HFFc6 (cell line): Measurements from ENCODE around the gene CDIPT. TPM values are rescaled to one million over a fixed set of nuclear protein-coding genes. Genes with fewer than 3 reads are reported as not detected.

Experiments
- DNase-seq: peaks from one replicate; pipeline ENCODE4 v3.0.0-alpha.2; 2018
- H3K27ac Mint-ChIP-seq: 2 replicates; pipeline ENCODE4 v1.8.0; 2020; ENCODE audit warnings: mild to moderate bottlenecking, mixed read lengths
- H3K27me3 Mint-ChIP-seq: 2 replicates; pipeline ENCODE4 v1.8.0; 2021; ENCODE audit warnings: mild to moderate bottlenecking, moderate library complexity, mixed read lengths; ENCODE audit not compliant: insufficient read depth
- H3K36me3 Mint-ChIP-seq: 2 replicates; pipeline ENCODE4 v1.8.0; 2021; ENCODE audit warnings: low read depth, mixed read lengths
- H3K4me1 Mint-ChIP-seq: 2 replicates; pipeline ENCODE4 v1.8.0; 2020; ENCODE audit warnings: low read depth, mixed read lengths
- H3K4me3 Mint-ChIP-seq: 2 replicates; pipeline ENCODE4 v1.8.0; 2020; ENCODE audit warnings: mild to moderate bottlenecking, moderate library complexity, mixed read lengths
- H3K9me3 Mint-ChIP-seq: 2 replicates; pipeline ENCODE4 v1.8.0; 2020; ENCODE audit warnings: mild to moderate bottlenecking, mixed read lengths
- CTCF ChIP-seq: fragments of 200-600 bp; sonication (generic); IDR thresholded peaks from 2 replicates; pipeline ENCODE4 v1.5.0; 2021; ENCODE audit warnings: antibody characterized with exemption, mild to moderate bottlenecking
- total RNA-seq, 6 experiments: library from RNA; stranded (reverse); fragmentation: NEBNext Ultra II Directional; extraction: Animal tissue kit (Norgen Biotek cat#: 25700); gene quantifications; 2 replicates in 1 of 6; 3 replicates in 5 of 6; pipeline ENCODE4 v1.2.3, GENCODE V29; 2021

CDIPT gene
- total RNA-seq, 6 experiments from 2014 or later, result 82.6 to 115 (median 94.7) TPM

GRCh38 chr16:29810699-29811169 lies 52.3 kb downstream of the CDIPT start:
- H3K4me1 Mint-ChIP-seq, result peaks cover 70% of the 10 kb centered on the region
- H3K36me3 Mint-ChIP-seq, result peaks cover 12% of the 10 kb centered on the region
- no peak for DNase-seq
- no peaks in the 10 kb centered on the region for H3K9me3 Mint-ChIP-seq
- no peak for TF ChIP-seq CTCF
- peak overlapping the region; percentile 88 for H3K27ac Mint-ChIP-seq
- H3K27me3 Mint-ChIP-seq, result peaks cover 6% of the 10 kb centered on the region
- peak overlapping the region; percentile 89 for H3K4me3 Mint-ChIP-seq

- peaks cover 68% of the 10 kb centered on the region for H3K4me1 Mint-ChIP-seq
- peak overlapping the region; percentile 89 for H3K4me3 Mint-ChIP-seq
- no peak for DNase-seq
- no peak for TF ChIP-seq CTCF
- H3K36me3 Mint-ChIP-seq, result peaks cover 12% of the 10 kb centered on the region
- no peaks in the 10 kb centered on the region for H3K9me3 Mint-ChIP-seq
- peak overlapping the region; percentile 88 for H3K27ac Mint-ChIP-seq
- H3K27me3 Mint-ChIP-seq, result peaks cover 6% of the 10 kb centered on the region
These were observed 53.0 kb downstream of the CDIPT start for GRCh38 chr16:29809850-29810698.

- peak overlapping the region; percentile 94 for H3K4me3 Mint-ChIP-seq
- peak overlapping the region; percentile 90 for H3K27ac Mint-ChIP-seq
- no peaks in the 10 kb centered on the region for H3K9me3 Mint-ChIP-seq
- H3K4me1 Mint-ChIP-seq, result peaks cover 67% of the 10 kb centered on the region
- no peak for TF ChIP-seq CTCF
- peaks cover 12% of the 10 kb centered on the region for H3K36me3 Mint-ChIP-seq
- DNase-seq, result no peak
- H3K27me3 Mint-ChIP-seq, result peaks cover 6% of the 10 kb centered on the region
These were observed 53.8 kb downstream of the CDIPT start for GRCh38 chr16:29809031-29809747.

Other genes starting within 250 kb of the CDIPT start
- gene SPN, start 200.0 kb downstream of the CDIPT start, total RNA-seq, result under 1 TPM in 5 of 6 experiments, not detected in 1; 0.06 to 0.20 (median 0.12) TPM
- gene QPRT, start 184.0 kb downstream of the CDIPT start, total RNA-seq, result 10 to 100 TPM in 3 of 6 experiments, 1 to 10 TPM in 3; 3.0 to 12.4 (median 10.3) TPM
- gene C16orf54, start 117.2 kb downstream of the CDIPT start, total RNA-seq, result not detected
- gene ZG16, start 85.0 kb downstream of the CDIPT start, total RNA-seq, result not detected
- 10 to 100 TPM; 26.4 to 50.3 (median 48.9) TPM for gene KIF22, start 72.5 kb downstream of the CDIPT start, total RNA-seq
- gene MAZ, start 56.7 kb downstream of the CDIPT start, total RNA-seq, result 100 to 1,000 TPM; 148 to 178 (median 165) TPM
- 1 to 10 TPM; 2.9 to 4.3 (median 3.6) TPM for gene PRRT2, start 51.0 kb downstream of the CDIPT start, total RNA-seq
- 10 to 100 TPM; 12.9 to 19.2 (median 17.7) TPM for gene PAGR1, start 47.1 kb downstream of the CDIPT start, total RNA-seq
- 100 to 1,000 TPM; 234 to 296 (median 268) TPM for gene MVP, start 42.8 kb downstream of the CDIPT start, total RNA-seq
- 1 to 10 TPM; 1.5 to 4.5 (median 3.9) TPM for gene SEZ6L2, start 36.3 kb upstream of the CDIPT start, total RNA-seq
- 10 to 100 TPM in 4 of 6 experiments, 1 to 10 TPM in 2; 5.1 to 15.9 (median 14.1) TPM for gene ASPHD1, start 37.3 kb upstream of the CDIPT start, total RNA-seq
- 10 to 100 TPM; 13.9 to 17.0 (median 16.1) TPM for gene KCTD13, start 63.0 kb upstream of the CDIPT start, total RNA-seq
- gene TMEM219, start 98.9 kb upstream of the CDIPT start, total RNA-seq, result 100 to 1,000 TPM; 105 to 122 (median 110) TPM
- 10 to 100 TPM; 50.4 to 56.9 (median 53.0) TPM for gene TAOK2, start 110.6 kb upstream of the CDIPT start, total RNA-seq
- 10 to 100 TPM in 5 of 6 experiments, 1 to 10 TPM in 1; 9.8 to 14.4 (median 13.4) TPM for gene HIRIP3, start 132.4 kb upstream of the CDIPT start, total RNA-seq
- 10 to 100 TPM; 61.0 to 77.4 (median 73.8) TPM for gene INO80E, start 133.0 kb upstream of the CDIPT start, total RNA-seq
- under 1 TPM in 2 of 6 experiments, not detected in 4; 0.19 to 0.30 TPM for gene DOC2A, start 147.8 kb upstream of the CDIPT start, total RNA-seq
- gene C16orf92, start 160.0 kb upstream of the CDIPT start, total RNA-seq, result not detected
- gene TLCD3B, start 168.0 kb upstream of the CDIPT start, total RNA-seq, result under 1 TPM in 4 of 6 experiments, not detected in 2; 0.28 to 0.39 (median 0.33) TPM
- 1,000 to 10,000 TPM; 1,621 to 1,937 (median 1,752) TPM for gene ALDOA, start 202.5 kb upstream of the CDIPT start, total RNA-seq
- 100 to 1,000 TPM; 111 to 135 (median 123) TPM for gene PPP4C, start 212.8 kb upstream of the CDIPT start, total RNA-seq
- under 1 TPM; 0.16 to 0.33 (median 0.26) TPM for gene TBX6, start 228.7 kb upstream of the CDIPT start, total RNA-seq
- gene YPEL3, start 233.0 kb upstream of the CDIPT start, total RNA-seq, result 10 to 100 TPM; 17.2 to 28.4 (median 19.1) TPM